Peyer's patch (tissue), 4 donors: ENCODE data around the gene GNAO1. TPM values are rescaled to one million over a fixed set of nuclear protein-coding genes. Genes with fewer than 3 reads are reported as not detected.

Experiments
- DNase-seq, 3 donors: peaks; one replicate each; pipeline ENCODE4 v3.0.0-alpha.2; 2017 to 2019
- H3K27ac ChIP-seq, 4 donors: fragments of 200-600 bp; sonication (generic); one replicate each; pipeline ENCODE4 v1.5.1; 2016 to 2019
- H3K27me3 ChIP-seq, 2 donors: fragments of 200-600 bp; sonication (generic); one replicate each; pipeline ENCODE4 v1.5.1; 2019
- H3K36me3 ChIP-seq, 3 donors: fragments of 200-600 bp; sonication (generic); one replicate each; pipeline ENCODE4 v1.5.1; 2016 to 2019
- H3K4me1 ChIP-seq, 4 donors: fragments of 200-600 bp; sonication (generic); one replicate each; pipeline ENCODE4 v1.5.1; 2016 to 2019
- H3K4me3 ChIP-seq, 4 donors: fragments of 200-600 bp; sonication (generic); 1 replicate in 3 of 4; 2 replicates in 1 of 4; pipeline ENCODE4 v1.5.1; 2016 to 2019; ENCODE audit warnings: mild to moderate bottlenecking in 1 of 4
- H3K9me3 ChIP-seq, 4 donors: fragments of 200-600 bp; sonication (generic); one replicate each; pipeline ENCODE4 v1.5.1; 2016 to 2019; ENCODE audit warnings: mild to moderate bottlenecking in 1 of 4
- POLR2A ChIP-seq, 2 donors: fragments of 450-650 bp; IDR thresholded peaks; one replicate each; pipeline ENCODE4 v1.5.1; 2017; ENCODE audit warnings: antibody characterized with exemption in 2 of 2, mild to moderate bottlenecking in 2 of 2, moderate library complexity in 2 of 2
- total RNA-seq, 4 donors: library from RNA; depleted of rRNA; stranded (reverse); fragments of >200 nt; gene quantifications; one replicate each; pipeline ENCODE4 v1.1.0, GENCODE V29; 2016
- TF ChIP-seq, protein P1 (sequence below), 6 experiments: fragments of 450-650 bp in 4 of 6; fragments of 200-600 bp in 2 of 6; sonication (generic) in 1 of 6; IDR thresholded peaks; one replicate each; pipeline ENCODE4 v1.5.1; 2017 to 2019; ENCODE audit warnings: antibody characterized with exemption in 6 of 6, mild to moderate bottlenecking in 3 of 6, moderate library complexity in 1 of 6

Gene GNAO1
- total RNA-seq, 4 donors from 2014 or later = 6.3 to 39.6 (median 7.3) TPM

DNA sequence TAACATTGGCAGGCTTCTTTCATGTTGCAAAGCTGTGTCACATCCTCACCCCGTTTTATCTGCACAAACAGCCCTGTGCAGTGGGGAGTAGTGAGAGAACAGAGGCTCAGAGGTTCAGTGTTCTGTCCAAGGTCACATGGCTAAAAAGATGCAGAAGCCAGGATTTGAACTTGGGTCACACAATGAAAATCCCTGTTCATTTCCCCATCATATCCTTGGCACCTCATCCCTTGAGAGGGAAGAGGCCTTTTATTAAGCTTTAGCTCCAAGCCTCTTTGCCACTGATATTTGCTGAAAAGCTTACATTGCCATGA is 127.5 kb downstream of the GNAO1 start:
- H3K9me3 ChIP-seq = no peaks in the 10 kb centered on the region
- H3K27ac ChIP-seq = no peak overlapping the region
- H3K36me3 ChIP-seq = no peaks in the 10 kb centered on the region
- no peaks in the 10 kb centered on the region for H3K4me1 ChIP-seq
- H3K4me3 ChIP-seq = no peak overlapping the region
- TF ChIP-seq, protein P1, sequence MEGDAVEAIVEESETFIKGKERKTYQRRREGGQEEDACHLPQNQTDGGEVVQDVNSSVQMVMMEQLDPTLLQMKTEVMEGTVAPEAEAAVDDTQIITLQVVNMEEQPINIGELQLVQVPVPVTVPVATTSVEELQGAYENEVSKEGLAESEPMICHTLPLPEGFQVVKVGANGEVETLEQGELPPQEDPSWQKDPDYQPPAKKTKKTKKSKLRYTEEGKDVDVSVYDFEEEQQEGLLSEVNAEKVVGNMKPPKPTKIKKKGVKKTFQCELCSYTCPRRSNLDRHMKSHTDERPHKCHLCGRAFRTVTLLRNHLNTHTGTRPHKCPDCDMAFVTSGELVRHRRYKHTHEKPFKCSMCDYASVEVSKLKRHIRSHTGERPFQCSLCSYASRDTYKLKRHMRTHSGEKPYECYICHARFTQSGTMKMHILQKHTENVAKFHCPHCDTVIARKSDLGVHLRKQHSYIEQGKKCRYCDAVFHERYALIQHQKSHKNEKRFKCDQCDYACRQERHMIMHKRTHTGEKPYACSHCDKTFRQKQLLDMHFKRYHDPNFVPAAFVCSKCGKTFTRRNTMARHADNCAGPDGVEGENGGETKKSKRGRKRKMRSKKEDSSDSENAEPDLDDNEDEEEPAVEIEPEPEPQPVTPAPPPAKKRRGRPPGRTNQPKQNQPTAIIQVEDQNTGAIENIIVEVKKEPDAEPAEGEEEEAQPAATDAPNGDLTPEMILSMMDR (IDR thresholded peaks at IDR 0.05) = no peak
- no peak for TF ChIP-seq POLR2A (IDR thresholded peaks at IDR 0.05)
- DNase-seq = no peak
- no peaks in the 10 kb centered on the region for H3K27me3 ChIP-seq

DNA sequence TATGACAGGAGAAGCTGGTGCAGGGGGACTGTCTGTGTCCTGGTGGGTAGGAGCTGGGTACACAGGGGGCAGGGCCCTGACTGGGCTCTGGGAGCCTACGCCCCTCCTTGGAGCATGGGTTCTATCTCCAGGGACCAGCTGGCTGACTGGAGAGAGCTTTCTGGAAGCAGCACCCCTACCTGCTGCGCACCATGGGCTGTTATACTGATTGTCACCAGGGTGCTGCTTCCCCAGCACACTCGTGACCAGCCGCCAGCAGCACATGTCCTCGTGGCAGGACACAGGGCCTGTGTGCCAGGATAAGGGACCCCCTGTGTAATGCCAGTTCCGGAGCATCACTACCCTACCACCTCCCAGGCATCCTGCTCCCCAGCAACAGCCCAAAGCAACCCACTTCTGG is 128.1 kb downstream of the GNAO1 start:
- TF ChIP-seq, protein P1 (IDR thresholded peaks at IDR 0.05) = no peak
- TF ChIP-seq POLR2A (IDR thresholded peaks at IDR 0.05) = no peak
- Histone ChIP-seq H3K27ac (no peak overlapping the region), H3K9me3 (no peaks in the 10 kb centered on the region), H3K36me3 (no peaks in the 10 kb centered on the region), H3K27me3 (no peaks in the 10 kb centered on the region), H3K4me1 (no peaks in the 10 kb centered on the region), H3K4me3 (no peak overlapping the region)
- no peak for DNase-seq

DNA sequence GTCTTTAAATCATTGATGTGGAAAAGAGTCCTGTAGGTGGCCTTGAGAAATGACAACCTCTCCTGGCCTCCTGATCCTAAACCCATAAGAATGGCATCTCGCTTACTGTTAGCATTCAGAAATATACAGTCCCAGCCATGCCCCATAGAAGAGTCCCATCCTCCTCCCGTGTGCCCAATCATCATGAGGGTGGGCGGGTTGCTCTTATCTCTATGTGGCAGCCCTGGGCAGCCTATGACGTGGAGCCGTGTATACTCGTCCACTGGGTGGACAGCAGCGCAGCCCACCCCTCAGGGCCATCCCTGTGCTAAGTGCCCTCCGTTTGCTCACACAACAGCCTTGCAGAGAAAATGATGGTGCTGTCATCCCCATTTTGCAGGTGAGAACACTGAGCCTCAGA is 128.8 kb downstream of the GNAO1 start:
- no peak for TF ChIP-seq POLR2A (IDR thresholded peaks at IDR 0.05)
- TF ChIP-seq, protein P1 (IDR thresholded peaks at IDR 0.05) = no peak

DNA sequence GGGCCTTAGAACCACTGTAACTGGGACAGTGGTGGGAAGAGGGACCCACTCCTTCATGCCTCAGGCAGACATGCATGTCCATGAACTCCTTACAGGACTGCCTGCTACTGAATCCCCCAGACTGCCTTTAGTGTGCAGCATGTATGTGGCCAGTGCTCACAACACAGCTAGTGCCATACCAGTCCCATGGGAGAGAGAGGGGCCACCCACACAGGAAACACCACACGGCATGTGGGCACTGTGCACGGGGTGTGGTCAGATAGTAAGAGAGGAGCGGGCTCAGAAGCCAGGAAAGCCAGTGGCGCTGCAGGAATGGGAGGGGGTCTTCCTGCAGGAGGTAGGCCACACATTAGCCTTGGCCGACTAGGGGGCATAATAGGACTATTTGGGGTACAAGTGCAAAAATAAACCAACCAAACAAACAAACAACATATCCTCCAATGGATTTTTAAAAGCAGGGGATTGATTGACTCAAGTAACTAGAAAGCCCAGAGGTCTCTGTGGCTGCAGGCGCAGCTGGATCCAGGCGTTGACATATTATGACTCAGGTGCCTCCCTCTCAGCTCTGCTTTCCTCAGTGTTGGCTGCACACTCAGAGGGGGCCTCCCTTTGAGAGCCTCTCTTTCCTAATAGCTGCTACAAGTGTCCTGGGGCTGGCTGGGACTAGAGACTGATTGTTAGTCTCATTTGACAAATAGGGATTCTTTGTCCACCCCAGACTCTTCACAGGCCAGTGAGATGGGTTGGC is 129.7 kb downstream of the GNAO1 start:
- H3K36me3 ChIP-seq = no peaks in the 10 kb centered on the region
- H3K4me1 ChIP-seq = no peaks in the 10 kb centered on the region
- H3K9me3 ChIP-seq = no peaks in the 10 kb centered on the region
- DNase-seq = no peak
- H3K27ac ChIP-seq = no peak overlapping the region
- no peak overlapping the region for H3K4me3 ChIP-seq
- H3K27me3 ChIP-seq = no peaks in the 10 kb centered on the region
- no peak for TF ChIP-seq POLR2A (IDR thresholded peaks at IDR 0.05)
- TF ChIP-seq, protein P1 (IDR thresholded peaks at IDR 0.05) = no peak

More for the DNA sequence above, 128.8 kb downstream of the GNAO1 start:
- Histone ChIP-seq H3K27me3 (no peaks in the 10 kb centered on the region), H3K4me1 (no peaks in the 10 kb centered on the region), H3K9me3 (no peaks in the 10 kb centered on the region), H3K27ac (no peak overlapping the region), H3K36me3 (no peaks in the 10 kb centered on the region), H3K4me3 (no peak overlapping the region)
- no peak for DNase-seq

DNA sequence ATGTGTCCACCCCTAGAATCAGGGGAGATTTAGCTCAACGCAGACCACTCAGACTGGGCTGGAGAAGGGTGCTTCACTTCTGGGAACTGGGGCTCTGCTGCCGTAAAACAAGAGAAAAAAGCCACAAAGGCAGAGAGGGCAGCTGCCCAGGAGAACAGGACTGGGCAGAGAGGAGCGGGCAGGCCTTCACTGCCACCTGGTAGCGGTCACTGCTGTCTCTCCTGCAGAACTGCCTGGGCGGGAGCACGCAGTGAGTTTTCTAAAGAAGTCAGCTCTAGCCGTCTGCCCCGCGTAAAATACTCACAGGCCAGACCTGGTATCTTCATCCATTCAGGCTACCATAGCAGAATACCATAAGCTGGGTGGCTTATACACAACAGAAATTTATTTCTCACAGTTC is 130.3 kb downstream of the GNAO1 start:
- Histone ChIP-seq H3K36me3 (no peaks in the 10 kb centered on the region), H3K27ac (no peak overlapping the region), H3K4me3 (no peak overlapping the region), H3K27me3 (no peaks in the 10 kb centered on the region), H3K9me3 (no peaks in the 10 kb centered on the region), H3K4me1 (no peaks in the 10 kb centered on the region)
- DNase-seq = no peak
- TF ChIP-seq POLR2A (IDR thresholded peaks at IDR 0.05) = no peak
- TF ChIP-seq, protein P1 (IDR thresholded peaks at IDR 0.05) = no peak

DNA sequence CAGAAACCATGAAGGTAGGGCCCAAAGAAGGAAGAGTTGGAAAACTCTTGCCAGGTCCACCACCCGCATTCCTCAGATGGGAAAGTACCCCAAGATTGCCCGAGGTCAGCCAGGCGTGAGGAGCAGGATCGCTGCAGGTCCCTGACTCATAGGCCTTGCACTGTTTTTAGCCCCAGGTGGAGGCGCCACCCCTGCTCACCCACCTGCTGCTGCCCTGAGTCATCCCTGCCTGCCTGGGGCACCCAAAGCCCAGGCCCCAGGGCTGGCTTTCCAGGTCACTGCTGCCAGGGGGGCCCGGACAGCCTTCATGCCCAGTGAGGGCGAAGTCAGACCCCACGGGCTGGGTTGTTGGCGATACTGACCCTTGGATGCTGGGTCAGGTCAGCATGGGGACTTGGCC is 133.1 kb downstream of the GNAO1 start:
- no peak for DNase-seq
- no peak overlapping the region for H3K4me3 ChIP-seq
- H3K36me3 ChIP-seq = no peaks in the 10 kb centered on the region
- H3K27me3 ChIP-seq = no peaks in the 10 kb centered on the region
- H3K9me3 ChIP-seq = no peaks in the 10 kb centered on the region
- no peaks in the 10 kb centered on the region for H3K4me1 ChIP-seq
- H3K27ac ChIP-seq = no peak overlapping the region
- no peak for TF ChIP-seq POLR2A (IDR thresholded peaks at IDR 0.05)
- TF ChIP-seq, protein P1 (IDR thresholded peaks at IDR 0.05) = no peak
